Lower leg skin (tissue), 4 donors: ENCODE measurements around the gene MCM8. TPM values are rescaled to one million over a fixed set of nuclear protein-coding genes. Genes with fewer than 3 reads are reported as not detected.

Experiments
- DNase-seq, 2 donors: peaks; one replicate each; pipeline ENCODE4 v3.0.0-alpha.2; 2019; ENCODE audit warnings: low spot score in 2 of 2
- H3K4me3 ChIP-seq: fragments of 200-600 bp; sonication (generic); 2 replicates; pipeline ENCODE4 v1.5.1; 2017; ENCODE audit warnings: mild to moderate bottlenecking, low read depth; ENCODE audit not compliant: poor library complexity, severe bottlenecking
- POLR2A ChIP-seq, 2 donors: fragments of 450-650 bp; IDR thresholded peaks; one replicate each; pipeline ENCODE4 v1.6.1; 2016 to 2017; ENCODE audit warnings: antibody characterized with exemption in 2 of 2, mild to moderate bottlenecking in 1 of 2, moderate library complexity in 1 of 2
- WGBS, 2 donors: methylation state at CpG; one replicate each; pipeline ENCODE4 v1.1.5; 2018; 5-methylcytosine and 5-hydroxymethylcytosine counted together
- intact Hi-C: fragments of 100-400 bp; cut with DNase I; formaldehyde crosslinking; loops from one replicate; pipeline ENCODE4 v1.15.0; 2023; ENCODE audit warnings: low total_unique reads
- total RNA-seq, 4 donors: library from RNA; depleted of rRNA; stranded (reverse); fragments of >200 nt; gene quantifications; one replicate each; pipeline ENCODE4 v1.1.0, GENCODE V29; 2016
- TF ChIP-seq, protein P1 (sequence below), 3 donors: fragments of 450-650 bp; IDR thresholded peaks; one replicate each; pipeline ENCODE4 v1.5.1; 2016; ENCODE audit warnings: antibody characterized with exemption in 3 of 3, mild to moderate bottlenecking in 3 of 3, moderate library complexity in 2 of 3

The MCM8 gene
- total RNA-seq, 4 donors from 2014 or later = 2.4 to 5.1 (median 4.3) TPM

DNA sequence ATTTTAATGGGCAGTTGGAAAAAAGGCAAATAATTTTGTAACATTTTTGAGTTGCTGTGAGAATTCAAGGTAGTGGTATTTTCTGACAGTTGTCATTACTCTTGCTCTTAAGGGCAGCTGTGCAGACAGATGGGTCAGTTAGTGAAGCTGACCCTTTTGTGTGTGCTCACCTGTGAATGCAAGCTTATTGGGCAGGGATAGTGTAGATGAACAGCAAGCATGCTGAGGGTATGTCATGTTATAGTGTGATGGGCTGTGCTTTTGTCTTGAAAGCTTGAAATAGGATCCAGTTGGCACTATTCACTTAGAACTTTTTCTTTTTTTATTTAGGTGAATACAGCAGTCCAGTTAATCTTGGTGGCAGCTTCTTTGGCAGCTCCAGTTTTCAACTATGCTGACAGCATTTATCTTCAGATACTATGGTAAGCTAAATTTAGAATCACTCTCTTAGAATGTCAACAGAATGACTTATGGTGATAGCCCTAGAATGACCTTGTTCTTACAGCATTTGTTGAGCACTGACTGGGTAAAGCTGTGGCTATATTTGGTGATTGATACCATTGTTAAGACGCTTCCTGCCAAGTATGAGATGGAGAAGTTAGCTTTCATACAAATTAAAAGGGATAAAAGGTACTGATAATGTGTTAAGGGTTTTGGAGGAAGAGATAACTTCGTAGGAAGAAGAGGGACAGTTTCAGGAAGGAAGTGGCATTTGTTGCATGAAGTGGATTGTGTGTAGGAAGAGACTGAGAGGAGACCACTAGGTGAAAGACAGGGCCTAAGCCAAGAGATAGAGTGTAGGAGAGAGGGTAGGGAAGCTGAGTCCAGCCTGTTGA, 83.9 kb downstream of the MCM8 start:
- WGBS, 2 donors = 71 to 74% methylated on average over 2 of the region's 2 CpGs
- no peak overlapping the region for H3K4me3 ChIP-seq
- intact Hi-C loops = no loop called here
- TF ChIP-seq, protein P1, sequence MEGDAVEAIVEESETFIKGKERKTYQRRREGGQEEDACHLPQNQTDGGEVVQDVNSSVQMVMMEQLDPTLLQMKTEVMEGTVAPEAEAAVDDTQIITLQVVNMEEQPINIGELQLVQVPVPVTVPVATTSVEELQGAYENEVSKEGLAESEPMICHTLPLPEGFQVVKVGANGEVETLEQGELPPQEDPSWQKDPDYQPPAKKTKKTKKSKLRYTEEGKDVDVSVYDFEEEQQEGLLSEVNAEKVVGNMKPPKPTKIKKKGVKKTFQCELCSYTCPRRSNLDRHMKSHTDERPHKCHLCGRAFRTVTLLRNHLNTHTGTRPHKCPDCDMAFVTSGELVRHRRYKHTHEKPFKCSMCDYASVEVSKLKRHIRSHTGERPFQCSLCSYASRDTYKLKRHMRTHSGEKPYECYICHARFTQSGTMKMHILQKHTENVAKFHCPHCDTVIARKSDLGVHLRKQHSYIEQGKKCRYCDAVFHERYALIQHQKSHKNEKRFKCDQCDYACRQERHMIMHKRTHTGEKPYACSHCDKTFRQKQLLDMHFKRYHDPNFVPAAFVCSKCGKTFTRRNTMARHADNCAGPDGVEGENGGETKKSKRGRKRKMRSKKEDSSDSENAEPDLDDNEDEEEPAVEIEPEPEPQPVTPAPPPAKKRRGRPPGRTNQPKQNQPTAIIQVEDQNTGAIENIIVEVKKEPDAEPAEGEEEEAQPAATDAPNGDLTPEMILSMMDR (IDR thresholded peaks at IDR 0.05) = no peak
- no peak for TF ChIP-seq POLR2A (IDR thresholded peaks at IDR 0.05)
- DNase-seq = no peak

DNA sequence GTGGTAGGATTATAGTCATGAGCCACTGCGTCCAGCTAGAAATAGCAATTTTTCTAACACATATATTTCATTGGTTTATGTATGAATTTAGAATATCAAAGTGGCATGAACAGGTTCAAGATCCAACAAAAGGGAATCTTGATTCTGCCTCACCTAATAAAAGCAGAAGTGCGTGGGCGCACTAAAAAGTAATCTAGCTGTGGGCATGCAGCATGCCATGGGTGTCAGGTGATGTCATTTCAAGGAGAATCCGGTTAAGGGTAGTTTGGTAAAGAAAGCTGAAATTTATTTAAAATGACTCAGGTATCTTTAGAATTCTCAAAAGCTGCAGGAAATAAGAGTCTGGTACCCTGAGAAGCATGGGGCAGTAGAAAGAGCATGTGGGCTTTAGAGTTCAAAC, 85.8 kb downstream of the MCM8 start:
- no peak overlapping the region for H3K4me3 ChIP-seq
- DNase-seq = no peak
- 93 to 98% methylated on average over 4 of the region's 4 CpGs for WGBS, 2 donors
- TF ChIP-seq, protein P1 (IDR thresholded peaks at IDR 0.05) = no peak
- TF ChIP-seq POLR2A (IDR thresholded peaks at IDR 0.05) = no peak
- intact Hi-C loops = no loop called here

DNA sequence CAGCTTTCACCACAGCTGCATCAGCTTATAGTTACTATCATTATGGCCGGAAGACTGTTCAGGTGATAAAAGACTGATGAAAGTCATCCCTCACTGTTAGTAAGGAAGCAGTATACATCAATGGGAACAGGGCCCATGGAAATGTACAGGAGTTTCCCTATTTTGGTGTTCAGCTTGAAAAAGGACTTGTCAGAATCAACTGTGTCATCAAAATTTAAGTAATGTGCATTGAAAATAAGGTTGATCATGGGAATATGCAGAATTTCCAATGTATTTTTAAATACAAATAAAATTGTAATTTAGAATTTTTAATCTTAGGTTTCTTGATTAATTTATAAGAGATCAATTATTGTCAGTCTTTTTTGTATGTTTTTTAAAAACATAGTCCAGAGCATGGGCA, 86.6 kb downstream of the MCM8 start:
- 98 to 100% methylated on average over 1 of the region's 1 CpG for WGBS, 2 donors
- H3K4me3 ChIP-seq = no peak overlapping the region
- intact Hi-C loops = no loop called here
- no peak for DNase-seq
- TF ChIP-seq, protein P1 (IDR thresholded peaks at IDR 0.05) = no peak

DNA sequence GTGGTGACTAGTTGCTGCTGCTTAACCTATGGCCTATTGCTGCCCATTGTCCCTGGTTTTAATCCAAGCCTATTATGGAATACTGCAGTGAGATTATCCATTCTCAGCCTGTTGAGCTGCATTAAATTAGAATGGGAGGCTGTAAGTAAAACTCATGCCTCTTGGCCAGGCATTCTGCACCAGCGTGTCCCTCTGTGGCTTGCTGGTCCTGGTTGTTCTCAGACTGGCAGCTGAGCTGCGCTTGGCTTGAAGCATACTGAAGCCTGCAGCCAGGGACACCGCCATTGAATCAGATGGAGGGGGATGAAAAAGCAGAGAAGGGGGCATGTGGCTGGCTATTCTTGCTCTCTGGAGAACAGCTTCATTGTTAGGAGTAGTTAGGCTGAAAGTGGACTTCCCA, 87.8 kb downstream of the MCM8 start:
- no peak for TF ChIP-seq POLR2A (IDR thresholded peaks at IDR 0.05)
- TF ChIP-seq, protein P1 (IDR thresholded peaks at IDR 0.05) = no peak
- H3K4me3 ChIP-seq = no peak overlapping the region
- WGBS, 2 donors = 85 to 90% methylated on average over 3 of the region's 3 CpGs
- DNase-seq = no peak
- intact Hi-C loops = no loop called here

DNA sequence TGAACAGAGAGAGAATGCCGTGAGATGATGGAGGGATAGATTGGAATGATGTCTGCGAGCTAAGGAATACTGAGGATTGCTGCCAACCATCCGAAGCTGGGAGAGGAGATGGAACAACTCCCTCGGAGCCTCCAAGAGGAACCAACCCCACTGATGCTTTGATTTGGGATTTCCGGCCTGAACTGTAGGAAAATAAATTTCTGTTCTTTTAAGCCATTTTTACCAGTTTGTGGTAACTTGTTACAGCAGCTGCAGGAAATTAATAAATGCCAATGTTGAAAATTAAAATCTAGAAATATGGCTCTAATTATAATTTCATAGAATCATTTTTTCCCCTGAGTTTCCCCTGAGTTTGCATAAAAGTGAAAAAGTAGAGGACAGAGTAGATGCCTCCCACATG, 89.3 kb downstream of the MCM8 start:
- WGBS, 2 donors = 67 to 69% methylated on average over 5 of the region's 5 CpGs
- no peak for TF ChIP-seq POLR2A (IDR thresholded peaks at IDR 0.05)
- TF ChIP-seq, protein P1 (IDR thresholded peaks at IDR 0.05) = no peak
- intact Hi-C loops = no loop called here
- DNase-seq = no peak
- H3K4me3 ChIP-seq = no peak overlapping the region

DNA sequence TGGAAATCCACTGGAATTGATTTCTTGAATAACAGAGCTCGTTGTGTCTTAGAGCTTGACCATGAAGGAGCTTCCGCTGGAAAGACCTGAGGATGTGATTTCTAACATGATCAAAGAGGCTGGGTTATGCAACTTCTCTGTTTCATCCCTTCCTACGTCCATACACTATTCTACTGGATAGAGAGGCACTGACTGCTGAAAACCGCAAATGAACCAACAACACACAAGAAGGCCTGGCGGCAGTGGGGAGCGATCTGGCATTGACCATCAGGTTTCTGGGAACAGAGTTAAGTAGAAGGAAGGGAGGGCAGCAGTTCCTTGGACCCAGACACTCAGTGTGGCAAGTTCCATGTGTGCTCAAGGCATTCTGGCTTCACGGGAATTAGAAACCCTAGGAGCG, 90.1 kb downstream of the MCM8 start:
- intact Hi-C loops = no loop called here
- DNase-seq = no peak
- TF ChIP-seq, protein P1 (IDR thresholded peaks at IDR 0.05) = no peak
- no peak for TF ChIP-seq POLR2A (IDR thresholded peaks at IDR 0.05)
- WGBS, 2 donors = 89 to 90% methylated on average over 8 of the region's 8 CpGs
- no peak overlapping the region for H3K4me3 ChIP-seq
